ENCODE results near the gene CBR4. TPM values are rescaled to one million over a fixed set of nuclear protein-coding genes. Genes with fewer than 3 reads are reported as not detected.

CBR4 gene
- polyA plus RNA-seq, 1 donor (not counting 4 experiments of a cell fraction or from before 2014, with no cell fraction given) = 9.1 TPM

- DNase-seq (ENCODE audit: low read depth, low spot score) (no peak), FAIRE-seq (peak; percentile 26)
- TF ChIP-seq CTCF (optimal IDR thresholded peaks at IDR 0.05 in 1 of 3, IDR thresholded peaks at IDR 0.05 in 1 of 3, conservative IDR thresholded peaks at IDR 0.05 in 1 of 3; ENCODE audit: extremely low read depth in 1 of 3, insufficient read depth in 2 of 3, low read length in 3 of 3) (no peak), EZH2 (IDR thresholded peaks at IDR 0.05; ENCODE audit: low read length) (no peak)
These were observed 17.6 kb upstream of the CBR4 start for GRCh38 chr4:169027663-169028062.

DNA sequence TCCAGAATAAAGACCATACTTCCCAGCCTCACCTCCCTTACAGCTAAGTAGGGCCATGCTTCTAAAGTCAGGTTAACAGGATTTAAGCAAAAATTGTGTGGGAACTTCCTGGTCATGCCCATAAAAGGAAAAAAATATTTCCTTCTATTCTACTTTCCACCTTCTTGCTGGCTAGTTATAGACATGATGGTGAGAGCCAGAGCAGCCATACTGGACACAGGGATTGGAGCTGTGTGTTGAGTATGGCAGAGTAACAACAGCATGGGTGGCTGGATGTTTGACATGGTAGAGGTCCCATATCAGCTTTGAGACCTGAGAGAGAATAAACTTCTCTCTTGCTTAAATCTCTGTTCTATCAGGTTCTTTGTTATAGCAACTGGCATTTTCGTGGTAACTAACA, 15.1 kb upstream of the CBR4 start:
- no peaks in the 10 kb centered on the region for H3K27me3 ChIP-seq (ENCODE audit: control insufficient read depth, extremely low read depth, insufficient read depth, low read length)

More at GRCh38 chr4:169027663-169028062, 17.6 kb upstream of the CBR4 start:
- no peak overlapping the region for H3K27ac ChIP-seq (ENCODE audit: control insufficient read depth, insufficient read depth, low read length)
- no peak overlapping the region for H3K4me3 ChIP-seq (ENCODE audit: control insufficient read depth in 2 of 3, extremely low read depth in 1 of 3, insufficient read depth in 2 of 3, low read depth in 1 of 3, low read length in 3 of 3)
- H3K79me2 ChIP-seq (ENCODE audit: control insufficient read depth, insufficient read depth, low read length) = no peaks in the 10 kb centered on the region
- H4K20me1 ChIP-seq (ENCODE audit: control insufficient read depth, extremely low read depth, insufficient read depth, low read length) = no peaks in the 10 kb centered on the region
- no peaks in the 10 kb centered on the region for H3K9me1 ChIP-seq (ENCODE audit: control insufficient read depth, extremely low read depth, insufficient read depth, low read length)
- no peak overlapping the region for H3K9ac ChIP-seq (ENCODE audit: control insufficient read depth, extremely low read depth, insufficient read depth, low read length)
- peaks cover 18% of the 10 kb centered on the region for H3K4me1 ChIP-seq (ENCODE audit: control insufficient read depth, extremely low read depth, insufficient read depth, low read length)
- H3K36me3 ChIP-seq (ENCODE audit: control insufficient read depth in 2 of 2, extremely low read depth in 1 of 2, insufficient read depth in 2 of 2, low read length in 2 of 2) = no peaks in the 10 kb centered on the region
- dilution Hi-C loops (cut with MboI; ENCODE audit: extremely low pct_ligation_motif_present, low sequenced_read_pairs) = no loop called here
- H2AFZ ChIP-seq (ENCODE audit: control insufficient read depth, low read length) = no peak overlapping the region
- H3K27me3 ChIP-seq (ENCODE audit: control insufficient read depth, extremely low read depth, insufficient read depth, low read length) = no peaks in the 10 kb centered on the region
- no peak overlapping the region for H3K4me2 ChIP-seq (ENCODE audit: control insufficient read depth, extremely low read depth, insufficient read depth, low read depth, low read length)
- H3K9me3 ChIP-seq (ENCODE audit: control insufficient read depth, low read depth, low read length) = no peaks in the 10 kb centered on the region

More for the DNA sequence above, 15.1 kb upstream of the CBR4 start:
- Histone ChIP-seq H4K20me1 (ENCODE audit: control insufficient read depth, extremely low read depth, insufficient read depth, low read length) (no peaks in the 10 kb centered on the region), H3K36me3 (ENCODE audit: control insufficient read depth in 2 of 2, extremely low read depth in 1 of 2, insufficient read depth in 2 of 2, low read length in 2 of 2) (no peaks in the 10 kb centered on the region), H3K4me2 (ENCODE audit: control insufficient read depth, extremely low read depth, insufficient read depth, low read depth, low read length) (peak overlapping the region; percentile 39), H3K79me2 (ENCODE audit: control insufficient read depth, insufficient read depth, low read length) (no peaks in the 10 kb centered on the region), H3K27ac (ENCODE audit: control insufficient read depth, insufficient read depth, low read length) (peak overlapping the region; percentile 25), H3K4me1 (ENCODE audit: control insufficient read depth, extremely low read depth, insufficient read depth, low read length) (peaks cover 11% of the 10 kb centered on the region), H3K9me3 (ENCODE audit: control insufficient read depth, low read depth, low read length) (no peaks in the 10 kb centered on the region), H2AFZ (ENCODE audit: control insufficient read depth, low read length) (peak overlapping the region; percentile 89), H3K9me1 (ENCODE audit: control insufficient read depth, extremely low read depth, insufficient read depth, low read length) (no peaks in the 10 kb centered on the region), H3K9ac (ENCODE audit: control insufficient read depth, extremely low read depth, insufficient read depth, low read length) (no peak overlapping the region), H3K4me3 (ENCODE audit: control insufficient read depth in 2 of 3, extremely low read depth in 1 of 3, insufficient read depth in 2 of 3, low read depth in 1 of 3, low read length in 3 of 3) (no peak overlapping the region)
- TF ChIP-seq CTCF (optimal IDR thresholded peaks at IDR 0.05 in 1 of 3, IDR thresholded peaks at IDR 0.05 in 1 of 3, conservative IDR thresholded peaks at IDR 0.05 in 1 of 3; ENCODE audit: extremely low read depth in 1 of 3, insufficient read depth in 2 of 3, low read length in 3 of 3) (no peak), EZH2 (IDR thresholded peaks at IDR 0.05; ENCODE audit: low read length) (no peak)
- DNase-seq (ENCODE audit: low read depth, low spot score) = no peak
- dilution Hi-C loops (cut with MboI; ENCODE audit: extremely low pct_ligation_motif_present, low sequenced_read_pairs) = no loop called here
- FAIRE-seq = no peak
